ENCODE measurements around the gene MRPS5.

Gene MRPS5

GRCh38 chr2:95059656-95060370, 61.8 kb downstream of the MRPS5 start:
- DNase-seq = no peak

DNA sequence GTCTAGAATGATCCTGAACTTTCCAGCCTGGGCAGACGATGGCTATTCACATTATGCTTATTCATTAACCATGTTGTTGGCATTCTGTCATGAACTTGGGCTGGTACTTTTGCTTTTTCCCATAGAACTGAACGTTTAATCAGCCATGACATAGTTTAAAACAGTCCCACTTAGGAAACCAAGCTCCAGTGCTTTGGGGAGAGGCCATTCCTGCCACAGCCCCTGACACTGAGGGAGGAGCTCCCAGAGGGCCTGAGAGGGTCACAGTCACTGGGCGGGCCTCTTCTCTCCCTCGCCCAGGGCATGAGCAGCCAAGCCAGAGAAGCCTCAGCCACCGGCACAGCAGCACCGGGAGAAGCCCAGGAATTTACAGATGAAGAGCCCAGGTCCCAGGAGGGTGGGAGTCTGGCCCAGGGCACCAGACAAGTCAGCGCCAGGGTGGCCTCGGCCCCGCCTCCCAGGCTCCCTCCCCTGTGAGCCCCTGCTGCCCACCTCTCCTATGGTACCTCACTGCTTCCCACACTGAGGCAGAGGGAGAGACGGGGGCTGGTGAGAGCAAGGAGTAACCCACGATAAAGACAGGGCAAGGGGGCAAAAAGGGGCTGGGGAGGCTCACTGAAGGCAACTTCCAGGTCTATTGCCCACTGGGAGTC, 62.5 kb downstream of the MRPS5 start:
- DNase-seq = no peak

DNA sequence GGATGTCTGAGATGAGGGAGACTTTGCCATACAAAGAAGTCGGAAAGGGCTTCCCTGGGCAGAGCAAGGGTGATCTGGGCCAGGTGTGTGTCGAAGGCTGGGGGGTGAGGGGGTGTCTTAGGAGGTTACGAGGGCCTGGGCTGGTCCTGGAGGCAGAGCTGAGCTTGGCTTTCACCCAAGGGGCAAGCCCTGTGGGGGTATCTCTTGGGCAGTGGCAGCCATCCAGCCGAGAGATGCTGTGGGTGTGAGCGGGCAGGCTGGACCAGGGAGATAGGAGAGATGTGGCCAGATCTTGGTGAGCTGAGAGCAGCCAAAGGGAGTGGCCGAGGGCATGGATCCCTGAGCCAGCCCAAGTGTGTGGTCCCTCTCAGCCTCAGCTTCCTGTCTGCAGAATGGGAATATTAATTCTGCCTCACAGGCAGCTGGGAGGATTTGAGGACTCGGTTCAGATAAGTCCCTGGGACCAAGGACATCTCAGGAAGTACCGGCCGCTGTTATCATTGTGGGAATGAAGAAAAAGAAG, 63.1 kb downstream of the MRPS5 start:
- DNase-seq = no peak

DNA sequence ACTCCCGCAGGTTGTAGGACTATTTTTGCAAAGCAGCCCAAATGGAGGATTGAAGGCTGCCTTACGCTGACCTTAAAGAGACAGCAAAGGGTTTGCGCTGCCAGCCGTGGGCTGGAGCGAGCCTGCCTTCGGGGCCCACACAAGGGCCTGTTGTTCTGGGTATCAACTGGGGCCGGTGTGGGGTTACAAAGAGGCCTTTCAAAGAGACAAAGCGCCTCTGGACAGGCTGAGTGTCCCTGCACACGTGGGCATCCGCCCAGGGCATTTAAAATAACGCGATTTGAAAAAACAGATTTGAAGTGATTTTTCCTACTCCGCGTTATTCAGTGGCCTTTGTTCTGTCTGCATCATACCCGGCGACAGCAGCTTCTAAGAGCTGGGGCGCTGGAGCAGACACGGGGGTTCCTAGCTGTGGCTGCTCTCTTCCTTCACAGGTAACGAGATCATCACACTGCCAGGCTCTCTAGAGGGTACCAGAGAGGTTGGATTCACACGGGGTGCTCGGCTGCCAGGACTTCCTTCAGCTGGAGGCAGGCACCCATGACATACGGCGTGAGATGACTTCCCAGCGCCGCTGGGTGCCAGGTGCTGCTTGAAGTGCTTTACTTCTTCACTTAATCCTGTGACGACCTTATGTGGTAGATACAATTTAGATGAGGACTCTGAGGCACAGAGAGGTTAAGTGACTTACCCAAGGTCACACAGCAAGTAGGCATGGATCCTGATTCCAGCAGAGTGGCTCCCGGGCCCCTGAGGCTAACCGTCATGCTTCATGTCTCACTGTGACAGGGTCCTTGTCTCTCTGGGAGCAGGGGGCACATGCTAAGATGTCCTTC, 63.9 kb downstream of the MRPS5 start:
- no peak for DNase-seq

- no peak for DNase-seq
These were observed 64.8 kb downstream of the MRPS5 start for GRCh38 chr2:95056461-95057459.

- no peak for DNase-seq
These were observed 65.6 kb downstream of the MRPS5 start for GRCh38 chr2:95056044-95056443.

GRCh38 chr2:95055262-95055661, 66.3 kb downstream of the MRPS5 start:
- DNase-seq = no peak

DNA sequence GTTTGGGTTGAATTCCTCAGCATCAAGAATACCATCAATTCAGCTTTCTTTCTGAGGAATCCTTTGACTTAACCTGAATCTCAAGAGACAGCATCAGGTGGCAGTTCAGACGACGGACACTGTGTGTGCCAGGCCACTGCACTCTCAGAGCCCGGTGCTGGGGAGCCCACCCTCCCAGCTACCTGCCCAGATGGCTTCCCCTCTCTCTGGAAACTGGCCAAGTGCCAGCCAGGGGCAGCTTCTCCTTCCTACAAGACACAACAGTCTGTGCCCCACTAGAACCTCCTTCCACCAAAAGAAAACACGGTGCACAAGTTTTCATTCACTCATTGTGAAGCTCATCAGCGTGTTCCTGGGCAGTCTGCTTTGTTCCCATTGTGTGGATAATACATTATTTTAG, 67.6 kb downstream of the MRPS5 start:
- DNase-seq = no peak

DNA sequence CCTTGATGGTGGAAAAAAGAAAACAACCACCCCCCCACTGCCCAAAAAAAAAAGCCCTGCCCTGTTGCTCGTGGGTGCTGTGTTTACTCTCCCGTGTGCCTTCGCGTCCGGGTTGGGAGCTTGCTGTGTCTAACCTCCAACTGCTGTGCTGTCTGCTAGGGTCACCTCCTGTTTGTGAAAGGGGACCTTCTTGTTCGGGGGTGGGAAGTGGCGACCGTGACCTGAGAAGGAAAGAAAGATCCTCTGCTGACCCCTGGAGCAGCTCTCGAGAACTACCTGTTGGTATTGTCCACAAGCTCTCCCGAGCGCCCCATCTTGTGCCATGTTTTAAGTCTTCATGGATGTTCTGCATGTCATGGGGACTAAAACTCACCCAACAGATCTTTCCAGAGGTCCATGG, 68.1 kb downstream of the MRPS5 start:
- no peak for DNase-seq

- no peak for DNase-seq
These were observed 68.7 kb downstream of the MRPS5 start for GRCh38 chr2:95052804-95053479.

- no peak for DNase-seq
These were observed 69.3 kb downstream of the MRPS5 start for GRCh38 chr2:95052307-95052706.

DNA sequence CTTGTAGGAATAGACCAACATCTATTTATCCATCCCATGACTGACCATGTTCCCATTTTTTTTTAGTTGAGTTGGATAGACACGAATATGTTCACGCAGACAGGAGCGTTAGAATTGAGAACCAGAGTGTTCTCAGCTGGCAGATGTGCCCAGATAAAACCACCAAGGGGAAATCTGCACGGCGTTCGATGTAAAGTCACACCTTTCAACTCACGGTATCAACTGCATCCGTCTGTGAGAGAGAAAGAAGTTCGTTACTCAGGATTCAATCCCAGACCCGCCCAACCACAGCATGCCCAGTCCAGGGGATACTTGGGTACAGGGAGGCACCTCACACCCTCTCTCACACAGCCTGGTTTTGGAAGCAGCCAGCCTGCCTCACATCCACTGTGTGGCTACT, 70.0 kb downstream of the MRPS5 start:
- no peak for DNase-seq

DNA sequence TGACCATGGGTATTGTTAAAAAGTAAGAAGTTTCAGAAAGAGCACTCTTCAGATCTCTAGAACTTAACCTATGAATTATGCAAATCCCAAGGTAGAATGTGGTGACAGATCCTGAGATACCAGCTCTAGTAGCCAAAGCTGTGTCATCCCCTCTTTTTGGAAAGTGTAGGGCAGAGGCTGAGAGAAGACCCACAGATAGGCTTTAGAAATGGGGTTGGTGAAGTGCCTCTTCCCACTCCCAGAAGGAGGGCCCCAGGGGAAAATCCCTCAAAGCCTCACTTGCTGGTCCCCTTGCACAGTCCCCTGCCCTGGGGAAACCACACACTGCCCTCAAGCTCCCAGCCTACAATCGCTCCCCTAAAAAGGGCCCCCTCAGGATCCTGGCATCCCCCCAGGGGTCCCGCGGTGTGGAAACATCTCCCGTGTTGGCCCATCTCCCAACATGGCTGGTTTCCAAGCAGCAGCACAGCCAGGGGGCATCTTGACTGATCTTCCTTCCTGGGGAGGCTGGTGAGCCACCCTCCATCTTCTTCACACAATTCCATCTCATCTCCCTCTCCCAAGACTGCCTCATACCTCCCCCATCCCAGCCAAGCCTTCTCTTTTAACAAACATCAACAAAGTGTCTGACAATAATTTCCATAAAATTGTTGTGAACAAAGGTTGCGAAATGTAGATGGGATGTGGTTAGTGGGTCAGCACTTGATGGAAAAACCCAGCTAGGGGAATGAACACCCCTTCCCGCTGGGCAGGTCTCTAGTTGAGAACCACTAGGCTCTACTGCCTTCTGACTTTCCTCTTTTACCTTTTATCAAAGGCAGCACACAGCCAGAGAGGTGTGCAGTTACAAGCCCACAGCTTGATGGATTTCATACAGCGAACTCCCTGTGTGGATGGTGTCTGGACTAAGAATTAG, 71.0 kb downstream of the MRPS5 start:
- DNase-seq = no peak

- no peak for DNase-seq
These were observed 71.6 kb downstream of the MRPS5 start for GRCh38 chr2:95049961-95050360.

- DNase-seq = no peak
These were observed 72.0 kb downstream of the MRPS5 start for GRCh38 chr2:95049683-95049955.

GRCh38 chr2:95048825-95049682, 72.6 kb downstream of the MRPS5 start:
- DNase-seq = no peak

- DNase-seq = no peak
These were observed 73.7 kb downstream of the MRPS5 start for GRCh38 chr2:95047629-95048510.

DNA sequence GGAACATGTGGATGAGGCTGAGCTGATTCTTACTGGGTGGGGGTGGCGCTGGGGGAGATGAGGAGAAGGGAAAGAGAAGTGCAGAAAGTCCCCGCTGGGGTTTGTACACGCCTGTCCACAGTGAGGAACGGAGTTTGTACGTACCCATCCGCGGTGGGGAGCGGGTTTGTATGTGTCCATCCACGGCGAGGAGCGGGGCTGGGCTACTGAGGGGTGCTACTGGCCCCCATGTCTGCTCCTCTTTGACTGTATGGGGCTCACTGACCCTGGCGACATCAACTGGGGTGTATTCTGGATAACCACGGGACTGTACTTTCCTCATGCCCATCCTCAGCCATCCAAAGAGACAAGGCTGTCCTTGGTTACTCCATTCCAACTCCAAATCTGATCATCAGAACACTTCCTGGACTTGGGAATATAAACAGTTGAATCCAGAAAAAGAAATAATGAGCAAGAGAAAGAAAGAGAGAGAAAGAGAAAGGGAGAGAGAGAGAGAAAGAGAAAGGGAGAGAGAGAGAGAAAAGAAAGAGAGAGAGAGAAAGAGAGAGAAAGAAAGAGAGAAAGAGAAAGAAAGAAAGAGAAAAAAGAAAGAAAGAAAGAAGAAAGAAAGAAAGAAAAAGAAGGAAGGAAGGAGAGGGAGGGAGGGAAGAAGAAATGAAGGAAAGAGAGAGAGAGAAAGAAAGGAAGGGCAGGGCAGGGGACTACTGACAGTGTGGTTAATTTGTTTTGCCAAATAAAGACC, 75.1 kb downstream of the MRPS5 start:
- DNase-seq = no peak
